HG02759 (cell line): Measurements from ENCODE around the gene TTC31.
"Not testable (repeated sequence)": the region's sequence is repeated elsewhere in the genome, so short reads cannot be mapped to it uniquely, and the experiment has no call there.

Experiments
- ATAC-seq: cut with Tn5 transposase; IDR thresholded peaks from one replicate; pipeline ENCODE4 v1.9.1; 2021; ENCODE audit warnings: mild to moderate bottlenecking, moderate library complexity; ENCODE audit not compliant: unreplicated experiment

The TTC31 gene

DNA sequence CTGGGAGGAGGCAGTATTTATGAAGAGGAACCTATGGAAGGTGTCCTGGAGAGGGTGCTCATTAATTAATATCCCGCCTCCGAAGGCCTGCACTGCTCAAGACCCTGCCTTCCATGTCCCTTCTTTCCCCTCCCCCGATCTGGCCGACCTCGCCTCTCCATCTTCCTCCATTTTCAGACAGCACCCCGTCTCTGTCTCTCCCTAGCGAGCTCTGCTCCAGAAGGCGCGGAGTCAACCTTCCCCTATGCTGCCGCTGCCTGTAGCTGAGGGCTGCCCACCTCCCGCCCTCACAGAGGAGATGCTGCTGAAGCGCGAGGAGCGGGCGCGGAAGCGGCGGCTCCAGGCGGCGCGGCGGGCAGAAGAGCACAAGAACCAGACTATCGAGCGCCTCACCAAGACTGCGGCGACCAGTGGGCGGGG is 25.7 kb upstream of the TTC31 start:
- no peak for ATAC-seq

DNA sequence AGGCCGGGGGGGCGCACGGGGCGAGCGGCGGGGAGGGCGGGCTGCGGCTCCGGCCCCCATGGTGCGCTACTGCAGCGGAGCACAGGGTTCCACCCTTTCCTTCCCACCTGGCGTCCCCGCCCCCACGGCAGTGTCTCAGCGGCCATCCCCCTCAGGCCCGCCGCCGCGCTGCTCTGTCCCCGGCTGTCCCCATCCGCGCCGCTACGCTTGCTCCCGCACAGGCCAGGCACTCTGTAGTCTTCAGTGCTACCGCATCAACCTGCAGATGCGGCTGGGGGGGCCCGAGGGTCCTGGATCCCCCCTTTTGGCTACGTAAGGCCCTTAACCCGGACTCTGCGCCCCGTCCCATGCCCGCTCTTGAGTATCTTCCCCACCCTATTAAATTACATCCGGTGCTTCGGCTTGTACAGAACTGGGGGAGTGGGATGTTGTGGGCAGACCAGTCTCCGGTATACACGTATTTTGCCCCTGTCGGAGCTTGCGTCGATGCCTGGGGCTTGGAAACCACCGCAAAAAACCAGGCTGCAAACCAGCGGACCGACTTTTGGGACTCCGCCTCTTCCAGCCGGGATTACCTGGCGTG is 25.2 kb upstream of the TTC31 start:
- ATAC-seq = peak; percentile 42

DNA sequence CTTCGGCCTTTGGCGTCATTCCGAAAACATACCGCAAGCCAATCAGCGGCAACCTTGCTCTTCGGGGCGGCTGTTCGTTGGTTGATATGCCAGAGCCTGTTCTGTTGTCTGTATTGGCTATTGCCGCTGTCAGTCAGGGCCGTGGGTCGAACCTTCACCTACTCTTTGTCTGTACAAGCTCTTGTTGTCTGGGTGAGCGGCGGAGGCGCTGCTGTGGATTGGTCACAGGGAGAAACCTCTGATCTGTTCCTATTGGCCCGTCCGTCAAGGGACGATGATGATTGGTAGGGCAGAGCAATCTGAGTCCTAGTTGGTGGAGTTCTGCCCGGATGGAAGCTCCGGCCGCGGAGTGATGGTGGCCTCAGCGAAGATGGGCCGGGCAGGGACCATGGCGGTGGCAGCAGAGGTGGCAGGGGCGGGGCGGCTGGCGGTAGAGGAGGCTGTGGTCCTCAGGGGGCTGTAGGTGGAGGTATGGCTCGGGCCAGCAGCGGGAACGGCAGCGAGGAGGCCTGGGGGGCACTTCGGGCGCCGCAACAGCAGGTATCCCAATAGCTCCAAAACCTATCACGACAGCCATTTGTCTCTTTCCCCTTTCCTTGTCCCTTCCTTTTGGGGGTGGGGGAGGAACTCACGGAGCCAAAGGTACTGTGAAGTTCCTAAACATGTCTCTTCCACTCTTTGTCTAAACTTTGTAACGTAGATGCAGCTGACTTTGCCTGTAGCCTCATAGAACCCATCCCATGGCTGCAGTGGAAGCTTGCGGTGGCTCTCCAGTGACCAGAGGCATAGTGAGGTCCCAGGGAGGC is 24.5 kb upstream of the TTC31 start, which contains the start of gene WBP1:
Gene WBP1 (plus strand): TSS at position 307 of the 806 bp plus-strand sequence. CDS start 165 bp downstream, at position 472.
- peak; percentile 79 for ATAC-seq

DNA sequence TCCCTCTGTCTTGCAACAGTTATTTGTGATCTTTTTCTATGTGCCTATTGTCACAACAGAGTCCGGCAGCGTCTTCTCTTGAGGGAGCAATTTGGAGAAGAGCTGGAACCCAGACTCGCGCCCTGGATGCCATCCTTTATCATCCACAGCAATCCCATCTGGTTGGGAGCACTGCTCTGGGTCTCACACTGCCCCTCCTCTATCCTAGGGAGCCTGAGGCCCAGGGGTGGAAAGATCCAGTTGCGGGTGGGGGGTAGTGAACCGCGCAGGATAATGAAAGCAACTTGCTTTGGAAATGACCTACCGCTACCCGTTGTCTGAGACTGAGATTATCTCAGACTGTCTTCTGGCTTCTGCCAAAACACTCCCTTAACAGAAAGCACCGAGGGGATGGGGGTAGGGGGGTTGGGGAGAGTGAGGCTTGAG is 23.9 kb upstream of the TTC31 start:
- ATAC-seq = no peak

DNA sequence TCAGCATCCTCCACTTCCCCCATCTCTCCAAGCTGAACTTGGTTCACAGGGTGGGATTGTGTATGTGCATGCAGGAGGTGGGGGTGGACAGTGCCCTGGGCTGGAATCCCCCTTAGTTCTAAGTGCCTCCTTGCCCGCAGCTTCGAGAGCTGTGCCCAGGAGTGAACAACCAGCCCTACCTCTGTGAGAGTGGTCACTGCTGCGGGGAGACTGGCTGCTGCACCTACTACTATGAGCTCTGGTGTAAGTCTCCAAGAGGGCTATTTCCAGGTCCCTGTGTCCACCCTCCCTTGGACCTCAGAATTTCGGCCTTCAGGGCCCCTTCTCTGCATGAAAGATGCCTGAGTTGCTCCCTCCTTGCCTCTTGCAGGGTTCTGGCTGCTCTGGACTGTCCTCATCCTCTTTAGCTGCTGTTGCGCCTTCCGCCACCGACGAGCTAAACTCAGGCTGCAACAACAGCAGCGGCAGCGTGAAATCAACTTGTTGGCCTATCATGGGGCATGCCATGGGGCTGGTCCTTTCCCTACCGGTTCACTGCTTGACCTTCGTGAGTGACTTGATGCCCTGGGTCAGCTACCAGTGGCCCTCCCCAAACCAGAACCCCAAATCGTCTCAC is 23.3 kb upstream of the TTC31 start:
- ATAC-seq = not testable (repeated sequence)

DNA sequence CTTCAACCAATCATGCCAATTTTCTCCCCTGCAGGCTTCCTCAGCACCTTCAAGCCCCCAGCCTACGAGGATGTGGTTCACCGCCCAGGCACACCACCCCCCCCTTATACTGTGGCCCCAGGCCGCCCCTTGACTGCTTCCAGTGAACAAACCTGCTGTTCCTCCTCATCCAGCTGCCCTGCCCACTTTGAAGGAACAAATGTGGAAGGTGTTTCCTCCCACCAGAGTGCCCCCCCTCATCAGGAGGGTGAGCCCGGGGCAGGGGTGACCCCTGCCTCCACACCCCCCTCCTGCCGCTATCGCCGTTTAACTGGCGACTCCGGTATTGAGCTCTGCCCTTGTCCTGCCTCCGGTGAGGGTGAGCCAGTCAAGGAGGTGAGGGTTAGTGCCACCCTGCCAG is 22.7 kb upstream of the TTC31 start:
- not testable (repeated sequence) for ATAC-seq

DNA sequence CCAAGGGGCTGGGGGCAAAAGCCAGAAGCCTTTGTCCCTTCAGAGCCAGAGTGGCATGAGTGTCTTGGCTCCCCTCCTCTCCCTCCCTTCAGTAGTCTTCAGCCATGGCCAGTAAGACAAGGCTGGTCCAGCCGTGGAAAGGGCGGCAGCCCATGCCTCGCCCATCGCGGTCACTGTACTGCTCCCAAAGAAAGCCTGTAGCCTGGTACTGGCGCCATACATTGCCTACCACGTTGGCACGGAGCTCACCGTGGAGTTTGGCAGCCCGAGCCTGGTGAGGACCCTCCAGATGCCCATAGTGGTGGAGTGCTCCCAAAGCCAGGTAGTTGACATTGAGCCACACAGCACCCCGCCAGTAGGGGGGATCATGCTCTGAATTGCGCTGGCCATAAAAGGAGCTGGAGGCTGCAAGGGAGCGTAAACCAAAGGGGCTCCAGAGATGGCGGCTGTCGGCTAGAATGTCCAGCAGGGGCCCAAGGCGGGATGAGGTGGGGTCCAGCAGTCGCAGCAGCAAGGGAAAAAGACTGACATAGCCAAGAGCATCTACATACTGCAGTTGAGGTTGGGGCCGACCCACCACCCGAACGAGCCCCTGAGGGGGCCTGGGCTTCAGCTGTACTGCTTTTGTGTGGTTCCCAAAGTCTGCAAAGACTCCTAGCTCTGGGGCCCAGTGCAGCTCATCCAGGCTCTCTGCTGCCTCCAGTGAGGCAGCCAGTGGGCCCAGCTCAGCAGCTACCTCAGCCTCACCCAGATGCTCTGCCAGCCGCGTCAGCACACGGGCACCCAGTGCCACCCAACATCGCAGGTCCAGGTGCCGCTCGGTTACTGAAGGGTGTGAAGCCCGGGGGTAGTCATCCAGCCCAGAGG is 21.5 kb upstream of the TTC31 start:
- ATAC-seq = no peak

DNA sequence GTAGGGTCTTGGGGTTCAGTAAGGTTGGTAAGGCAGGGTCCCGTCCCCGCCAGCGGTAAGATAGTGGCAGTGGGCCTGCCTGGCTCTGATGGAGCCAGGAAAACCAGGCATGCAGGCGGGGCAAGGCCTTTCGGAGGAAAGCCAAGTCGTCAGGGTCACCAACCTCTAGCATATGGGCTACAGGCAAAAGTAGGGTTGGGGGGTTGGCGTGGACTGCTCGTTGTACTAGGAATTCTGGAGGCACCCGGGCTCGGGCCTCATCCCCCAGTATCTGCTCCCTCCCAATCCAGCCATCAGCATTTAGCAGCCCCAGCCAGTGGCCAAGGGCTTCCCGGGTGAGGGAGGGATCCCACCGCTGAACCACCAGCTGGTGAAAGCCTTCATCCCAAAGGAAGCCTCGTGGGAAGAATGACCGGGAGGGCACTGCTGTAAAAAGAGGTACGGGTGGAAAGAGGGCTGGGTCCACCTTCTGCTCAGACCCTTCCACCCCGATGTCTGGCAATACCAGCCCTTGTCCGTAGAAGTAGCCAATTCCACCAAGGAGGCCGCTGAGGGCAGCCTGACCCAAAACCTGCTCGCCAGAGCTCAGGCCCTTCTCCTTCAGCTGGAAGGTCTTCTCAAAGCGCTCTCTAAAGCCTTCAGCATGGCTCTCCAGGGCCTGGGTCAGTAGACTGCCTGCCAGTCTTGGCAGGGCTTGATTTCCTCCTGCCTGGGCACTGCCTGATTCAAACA is 20.7 kb upstream of the TTC31 start:
- ATAC-seq = no peak

DNA sequence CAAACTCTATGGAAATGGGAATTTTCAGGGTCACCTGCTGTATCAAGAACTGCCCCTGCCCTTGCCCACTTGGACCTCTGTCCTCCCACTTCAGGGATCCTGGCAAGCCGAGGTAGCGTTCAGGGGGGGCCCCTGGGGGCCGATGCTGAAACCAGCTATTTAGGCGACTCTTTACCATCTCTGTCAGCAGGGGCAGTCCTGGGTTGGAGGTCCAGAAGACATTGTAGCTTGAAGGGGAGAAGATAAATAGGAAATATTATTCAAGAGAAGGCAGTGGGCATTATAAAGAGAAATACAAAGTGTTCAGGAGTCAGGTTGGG is 20.1 kb upstream of the TTC31 start:
- ATAC-seq = no peak

DNA sequence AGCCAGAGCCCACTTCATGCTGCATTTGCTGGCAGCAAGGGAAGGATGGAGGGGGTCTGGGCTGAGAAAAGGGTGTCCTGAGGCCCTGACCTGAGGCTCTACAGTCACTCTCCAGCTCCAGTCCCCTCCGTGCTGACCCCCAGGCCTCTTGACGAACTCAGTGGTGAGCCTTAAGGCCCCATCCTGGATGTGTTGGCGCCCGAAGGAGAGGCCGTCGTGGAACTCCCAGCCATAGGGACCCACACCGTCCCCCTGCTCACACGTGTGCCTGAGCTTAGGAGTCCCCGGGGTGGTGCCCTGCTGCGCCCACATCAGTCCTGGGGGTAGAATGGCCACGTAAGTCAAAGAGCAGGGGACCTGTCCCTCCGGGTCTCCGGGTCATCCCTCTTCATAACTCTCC is 18.5 kb upstream of the TTC31 start:
- no peak for ATAC-seq

DNA sequence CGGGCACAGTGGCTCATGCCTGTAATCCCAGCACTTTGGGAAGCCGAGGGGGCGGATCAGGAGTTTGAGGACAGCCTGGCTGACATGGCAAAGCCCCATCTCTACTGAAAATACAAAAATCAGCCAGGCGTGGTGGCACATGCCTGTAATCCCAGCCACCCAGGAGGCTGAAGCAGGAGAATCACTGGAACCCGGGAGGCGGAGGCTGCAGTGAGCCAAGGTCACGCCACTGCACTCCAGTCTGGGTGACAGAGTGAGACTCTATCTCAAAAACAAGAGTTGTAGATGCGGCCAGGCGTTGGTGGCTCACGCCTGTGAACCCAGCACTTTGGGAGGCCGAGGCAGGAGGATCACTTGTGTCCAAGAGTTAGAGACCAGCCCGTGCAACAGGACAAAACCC is 12.1 kb upstream of the TTC31 start:
- not testable (repeated sequence) for ATAC-seq

DNA sequence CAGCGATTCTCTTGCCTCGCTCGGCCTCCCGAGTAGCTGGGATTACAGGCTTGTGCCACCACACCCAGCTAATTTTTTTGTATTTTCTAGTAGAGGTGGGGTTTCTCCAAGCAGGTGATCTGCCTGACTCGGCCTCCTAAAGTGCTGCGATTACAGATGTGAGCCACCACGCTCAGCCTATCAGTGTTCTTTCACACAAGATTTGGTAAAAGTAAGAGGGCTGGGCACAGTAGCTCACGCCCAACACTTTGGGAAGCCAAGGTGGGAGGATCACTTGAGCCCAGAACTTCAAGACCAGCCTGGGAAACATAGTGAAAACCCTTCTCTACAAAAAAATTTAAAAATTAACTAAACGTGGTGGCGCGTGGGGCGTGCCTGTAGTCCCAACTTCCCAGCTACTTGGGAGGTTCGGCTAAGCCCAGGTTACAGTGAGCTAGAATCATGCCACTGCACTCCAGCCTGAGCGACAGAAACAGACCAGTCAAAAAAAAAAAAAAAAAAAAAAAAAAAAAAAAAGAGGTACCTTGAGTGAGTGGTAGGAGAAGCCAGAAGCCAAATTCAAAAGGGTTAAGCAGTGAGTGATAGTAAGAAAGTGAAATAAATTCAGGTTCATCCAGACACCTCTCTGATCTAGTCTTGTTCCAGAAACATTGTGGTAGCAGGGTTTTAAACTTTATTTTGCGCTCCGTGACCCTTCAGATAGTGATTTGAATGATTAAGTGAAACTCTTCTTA is 11.4 kb upstream of the TTC31 start:
- no peak for ATAC-seq

DNA sequence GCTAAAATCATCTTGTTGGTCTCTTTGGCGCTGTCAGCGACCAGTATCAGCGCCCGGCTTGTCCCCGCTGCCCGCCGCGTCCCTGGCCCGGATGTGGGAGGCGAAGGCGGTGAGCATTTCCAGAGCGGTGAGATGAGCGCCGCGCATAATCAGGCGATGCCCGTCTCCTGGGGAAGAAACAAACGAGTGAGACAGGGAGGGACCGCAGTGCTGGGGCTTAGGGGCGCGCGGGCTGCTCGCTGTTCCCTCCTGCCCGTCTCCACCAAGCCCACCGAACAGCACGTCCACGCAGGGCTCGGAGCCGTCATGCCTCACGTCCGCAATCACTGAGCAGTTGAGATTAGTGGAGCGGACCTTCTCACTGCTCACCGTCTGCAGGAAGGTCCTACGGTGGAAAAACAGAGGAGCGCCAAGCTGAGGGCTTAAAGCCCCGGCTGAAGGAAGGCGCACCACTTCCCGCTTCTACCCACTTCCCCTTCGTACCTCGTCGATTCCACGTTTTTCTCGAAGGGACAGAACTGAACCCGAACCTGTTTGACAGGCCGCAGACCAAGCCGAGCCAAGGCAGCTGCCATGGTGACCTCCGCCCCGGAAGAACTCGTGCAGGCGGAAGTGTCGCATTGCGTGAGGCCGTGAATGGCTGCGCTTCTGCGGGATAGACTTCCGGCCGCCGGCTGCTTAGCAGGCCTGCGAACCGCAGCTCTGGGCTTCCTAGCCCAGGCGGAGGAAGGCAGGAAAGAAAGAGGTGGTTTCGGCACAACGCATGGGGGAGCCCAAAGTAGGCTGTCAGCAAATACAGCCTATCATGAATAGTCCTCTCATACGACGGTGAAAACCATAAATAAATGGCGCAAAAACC is 10.6 kb upstream of the TTC31 start, which contains the start of gene MRPL53:
Gene MRPL53 (minus strand): TSS at position 595 of the 859 bp plus-strand sequence. CDS start 20 bp downstream, at position 575.
- peak; percentile 94 for ATAC-seq

DNA sequence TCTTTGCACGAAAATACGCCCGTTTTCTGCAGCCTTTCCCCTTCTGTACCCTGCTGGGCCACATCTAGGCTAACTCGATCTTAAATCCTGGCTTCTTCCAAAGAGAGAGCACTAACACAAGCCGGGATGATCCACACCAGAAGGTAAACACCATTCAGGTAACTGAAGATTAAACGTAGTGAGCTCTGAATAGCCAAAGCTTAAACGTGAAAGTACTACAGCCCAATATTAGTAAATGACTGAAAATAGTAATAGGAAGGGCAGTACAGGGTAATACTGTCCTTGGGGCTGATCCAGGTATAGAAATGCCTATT is 10.0 kb upstream of the TTC31 start:
- no peak for ATAC-seq

DNA sequence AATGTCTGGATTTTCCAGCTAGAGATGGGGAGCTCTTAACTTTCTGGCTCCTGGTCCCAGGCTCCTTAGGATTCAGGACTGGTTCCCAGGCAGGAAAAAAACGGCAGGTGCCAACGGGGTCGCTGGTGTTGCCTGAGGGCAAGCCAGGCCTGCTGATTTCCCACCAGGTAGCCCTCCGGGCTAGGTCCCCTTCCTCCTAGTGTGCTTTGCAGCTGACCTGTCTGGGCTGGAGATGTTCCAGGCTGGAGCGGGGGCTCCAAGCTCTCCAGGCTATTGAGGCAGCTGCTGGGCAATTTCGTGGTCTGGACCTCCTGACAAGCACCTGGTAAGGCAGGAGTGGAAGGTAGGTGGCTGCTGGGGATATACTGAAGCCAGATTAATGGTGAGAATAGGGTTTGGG is 8.4 kb upstream of the TTC31 start:
- ATAC-seq = no peak

DNA sequence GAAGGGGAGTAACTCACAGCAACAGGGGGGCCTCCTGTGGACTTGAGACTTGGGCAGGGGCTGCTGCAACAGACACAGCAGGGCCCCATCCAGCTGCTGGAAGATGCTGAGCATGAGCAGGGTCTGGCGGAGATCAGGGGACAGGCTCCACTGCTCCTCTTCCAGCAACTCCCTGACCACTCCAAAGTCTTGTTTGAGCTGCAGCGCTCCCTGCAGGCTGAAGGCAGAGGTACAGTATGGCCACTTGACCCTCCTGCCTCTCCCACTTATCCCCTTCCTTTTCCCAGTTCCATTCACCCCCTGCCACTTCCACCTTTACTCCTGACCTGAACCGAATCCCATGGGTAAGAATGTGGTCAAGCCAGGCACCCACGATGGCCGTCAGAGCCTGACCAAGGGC is 8.0 kb upstream of the TTC31 start:
- no peak for ATAC-seq

DNA sequence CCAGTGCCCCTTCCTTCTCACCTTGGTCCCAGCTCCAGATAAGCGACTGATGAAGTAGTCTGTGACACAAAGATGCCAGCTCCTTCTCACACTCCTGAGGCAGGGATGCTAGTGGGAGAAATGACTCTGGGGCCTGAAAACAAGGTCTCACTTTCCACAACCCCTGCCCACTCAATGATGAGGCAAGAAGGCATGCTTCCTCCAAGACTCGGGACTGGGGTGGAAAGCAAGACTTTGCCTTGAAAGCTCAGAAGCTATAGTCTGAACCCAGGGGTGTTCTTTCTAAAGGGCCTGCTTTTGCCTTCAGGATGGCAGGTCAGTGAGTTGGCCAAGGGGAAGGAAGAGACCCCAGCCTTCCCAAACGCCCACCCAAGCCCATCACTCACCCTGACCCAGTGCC is 1.4 kb upstream of the TTC31 start:
- no peak for ATAC-seq

DNA sequence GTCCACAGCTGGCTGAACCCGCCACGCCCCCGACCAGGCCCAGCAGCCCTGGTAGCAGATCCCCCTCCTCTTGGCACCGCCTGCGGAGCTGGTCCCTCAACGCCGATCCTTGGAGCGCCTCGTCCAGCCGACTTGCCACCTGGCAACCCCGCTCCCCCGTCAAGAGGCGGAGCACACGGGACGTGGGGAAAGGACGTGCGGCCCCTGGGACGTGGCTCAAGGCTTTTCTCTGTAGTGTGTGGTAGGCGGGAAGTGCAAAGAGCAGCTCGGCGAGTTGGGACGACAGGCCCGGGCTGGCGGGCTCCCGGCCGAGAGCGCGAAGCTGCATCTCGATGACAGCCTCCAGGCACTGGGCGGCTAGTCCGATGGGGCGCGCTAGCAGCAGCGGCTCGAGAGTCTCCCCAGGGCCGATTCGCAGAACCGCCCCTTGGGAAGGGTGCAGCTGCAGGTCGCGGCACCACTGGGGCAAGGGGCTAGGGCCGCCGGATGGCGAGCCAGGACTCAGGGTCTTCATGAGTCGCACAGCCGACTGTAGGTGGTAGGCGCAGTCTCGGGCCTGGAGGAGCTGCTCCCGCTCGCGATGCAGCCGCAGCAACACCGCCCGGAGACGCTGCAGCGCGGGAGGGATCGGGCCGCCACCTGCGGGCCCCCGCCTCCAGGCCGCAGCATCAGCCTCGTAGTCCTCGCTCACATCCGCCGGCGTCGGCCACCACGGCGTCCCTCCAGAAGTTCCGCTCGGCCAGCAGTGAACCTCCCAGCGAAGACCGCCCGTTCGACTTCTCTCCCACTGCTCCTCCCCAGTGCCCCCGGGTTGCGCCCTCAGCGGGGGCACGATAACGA is 700 bp upstream of the TTC31 start:
- peak; percentile 49 for ATAC-seq
